K562 (cell line): Measurements from ENCODE around the gene EPB41L3.

Experiments
- POLR2AphosphoS5 ChIP-seq: IDR thresholded peaks from 2 replicates; pipeline ENCODE4 v1.6.1; 2011; ENCODE audit warnings: mild to moderate bottlenecking, low read depth, low read length, moderate library complexity; ENCODE audit not compliant: control insufficient read depth, insufficient read depth
- TF ChIP-seq, protein P1 (sequence below), 2 experiments: fragments of 450-650 bp; IDR thresholded peaks; 2 replicates each; pipeline ENCODE4 v1.6.1; 2016

DNA sequence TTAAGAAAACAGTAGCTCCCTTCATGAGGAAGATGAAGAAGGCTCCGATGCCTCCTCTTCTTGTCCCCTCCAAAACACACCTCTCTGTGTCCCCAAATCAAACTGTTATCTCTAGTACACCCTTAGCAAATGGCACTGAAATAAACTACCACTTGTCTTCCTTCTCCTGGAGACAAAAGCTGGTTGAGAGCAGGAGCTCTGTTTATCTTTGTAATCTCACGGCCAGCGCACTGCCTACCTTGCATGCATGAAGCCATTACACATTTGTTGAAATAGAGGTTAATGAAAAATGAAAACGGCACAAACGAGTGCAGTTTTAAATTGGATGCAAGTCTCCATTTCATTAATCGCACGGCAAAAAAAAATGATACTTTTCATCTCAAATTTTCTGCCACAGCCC lies 113.7 kb downstream of the EPB41L3 start:
- TF ChIP-seq, protein P1, sequence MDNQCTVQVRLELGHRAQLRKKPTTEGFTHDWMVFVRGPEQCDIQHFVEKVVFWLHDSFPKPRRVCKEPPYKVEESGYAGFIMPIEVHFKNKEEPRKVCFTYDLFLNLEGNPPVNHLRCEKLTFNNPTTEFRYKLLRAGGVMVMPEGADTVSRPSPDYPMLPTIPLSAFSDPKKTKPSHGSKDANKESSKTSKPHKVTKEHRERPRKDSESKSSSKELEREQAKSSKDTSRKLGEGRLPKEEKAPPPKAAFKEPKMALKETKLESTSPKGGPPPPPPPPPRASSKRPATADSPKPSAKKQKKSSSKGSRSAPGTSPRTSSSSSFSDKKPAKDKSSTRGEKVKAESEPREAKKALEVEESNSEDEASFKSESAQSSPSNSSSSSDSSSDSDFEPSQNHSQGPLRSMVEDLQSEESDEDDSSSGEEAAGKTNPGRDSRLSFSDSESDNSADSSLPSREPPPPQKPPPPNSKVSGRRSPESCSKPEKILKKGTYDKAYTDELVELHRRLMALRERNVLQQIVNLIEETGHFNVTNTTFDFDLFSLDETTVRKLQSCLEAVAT (IDR thresholded peaks at IDR 0.05) = no peak
- no peak for TF ChIP-seq POLR2AphosphoS5
